Cardiac muscle cell (in vitro differentiated cells and primary cell): Measurements from ENCODE around the gene ABCC12. TPM values are rescaled to one million over a fixed set of nuclear protein-coding genes. Genes with fewer than 3 reads are reported as not detected.
A peak's percentile ranks its signal among the peaks of the same experiment; 100 is the strongest.

Source experiments
- DNase-seq, 2 donors: peaks; one replicate each; pipeline versions ENCODE4 v3.0.0 to v3.0.0-alpha.2; 2010 to 2017; ENCODE audit warnings: low read depth in 1 of 2, low spot score in 1 of 2
- H3K27ac ChIP-seq: fragments of 200-600 bp; sonication (generic); 2 replicates; pipeline ENCODE4 v1.5.1; 2016
- H3K27me3 ChIP-seq: fragments of 200-600 bp; sonication (generic); 2 replicates; pipeline ENCODE4 v1.6.0; 2016; ENCODE audit warnings: control low read depth
- H3K36me3 ChIP-seq: fragments of 200-600 bp; sonication (generic); 2 replicates; pipeline ENCODE4 v1.5.1; 2016; ENCODE audit warnings: control low read depth
- H3K4me1 ChIP-seq: fragments of 200-600 bp; sonication (generic); 2 replicates; pipeline ENCODE4 v1.8.1; 2017; ENCODE audit warnings: low read depth, mild to moderate bottlenecking, mixed run types
- H3K4me3 ChIP-seq: fragments of 200-600 bp; sonication (generic); 2 replicates; pipeline ENCODE4 v1.5.1; 2016; ENCODE audit warnings: mild to moderate bottlenecking
- H3K9me3 ChIP-seq: fragments of 200-600 bp; sonication (generic); 2 replicates; pipeline ENCODE4 v1.5.1; 2017; ENCODE audit warnings: low read depth, mild to moderate bottlenecking, control low read depth
- polyA plus RNA-seq: library from polyadenylated mRNA; unstranded; fragments of >200 nt; fragmentation: Nextera tagmentation; extraction: Ambion mirVana; gene quantifications from 2 replicates; pipeline ENCODE4 v1.2.1, GENCODE V29; 2016
- total RNA-seq: library from RNA; depleted of rRNA; stranded (reverse); fragments of >200 nt; gene quantifications from 2 replicates; pipeline ENCODE4 v1.2.3, GENCODE V29; 2016
- TF ChIP-seq, protein P1 (sequence below): IDR thresholded peaks from 2 replicates; pipeline ENCODE4 v1.5.1; 2012; ENCODE audit warnings: low read depth, mild to moderate bottlenecking, low read length

ABCC12 gene
- total and polyA plus RNA-seq, 2 experiments from 2014 or later: not detected

DNA sequence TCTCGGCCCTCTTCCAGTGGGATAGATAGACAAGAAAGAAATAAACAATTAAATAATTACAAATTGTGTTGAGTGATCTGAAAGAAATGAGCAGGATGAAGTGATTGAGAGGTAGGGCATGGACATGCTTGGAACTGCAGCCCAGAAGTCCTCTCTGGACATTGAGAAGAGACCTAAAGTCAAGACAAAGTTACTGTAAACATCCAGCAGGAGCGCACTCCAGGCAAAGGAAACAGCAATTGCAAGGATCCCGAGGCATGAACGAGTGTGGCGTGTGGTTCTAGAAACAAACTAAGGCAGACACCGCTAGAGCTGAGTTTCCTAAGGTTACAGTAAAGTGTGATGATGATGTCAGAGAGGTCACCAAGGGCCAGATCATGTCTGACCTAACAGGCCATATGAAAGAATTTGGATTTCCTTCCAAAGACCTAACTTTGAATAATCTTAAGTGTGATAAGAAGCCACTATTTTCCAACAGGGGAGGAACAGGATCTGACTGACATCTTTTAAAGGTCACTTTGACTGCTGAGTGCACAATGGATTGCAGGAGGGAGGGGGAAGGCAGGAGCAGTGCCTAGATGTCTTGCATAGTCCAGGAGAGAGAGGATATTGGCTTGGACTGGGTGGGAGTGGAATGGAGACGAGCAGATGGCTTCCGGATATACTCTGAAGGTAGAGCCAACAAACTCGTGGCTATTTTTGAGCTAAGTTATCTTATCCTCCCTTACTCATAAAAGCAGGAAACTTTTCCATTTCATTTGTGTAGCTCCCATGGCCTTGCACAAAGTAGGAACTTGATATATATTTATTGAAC lies 19.0 kb downstream of the ABCC12 start:
- no peak overlapping the region for H3K27ac ChIP-seq
- no peaks in the 10 kb centered on the region for H3K36me3 ChIP-seq
- TF ChIP-seq, protein P1, sequence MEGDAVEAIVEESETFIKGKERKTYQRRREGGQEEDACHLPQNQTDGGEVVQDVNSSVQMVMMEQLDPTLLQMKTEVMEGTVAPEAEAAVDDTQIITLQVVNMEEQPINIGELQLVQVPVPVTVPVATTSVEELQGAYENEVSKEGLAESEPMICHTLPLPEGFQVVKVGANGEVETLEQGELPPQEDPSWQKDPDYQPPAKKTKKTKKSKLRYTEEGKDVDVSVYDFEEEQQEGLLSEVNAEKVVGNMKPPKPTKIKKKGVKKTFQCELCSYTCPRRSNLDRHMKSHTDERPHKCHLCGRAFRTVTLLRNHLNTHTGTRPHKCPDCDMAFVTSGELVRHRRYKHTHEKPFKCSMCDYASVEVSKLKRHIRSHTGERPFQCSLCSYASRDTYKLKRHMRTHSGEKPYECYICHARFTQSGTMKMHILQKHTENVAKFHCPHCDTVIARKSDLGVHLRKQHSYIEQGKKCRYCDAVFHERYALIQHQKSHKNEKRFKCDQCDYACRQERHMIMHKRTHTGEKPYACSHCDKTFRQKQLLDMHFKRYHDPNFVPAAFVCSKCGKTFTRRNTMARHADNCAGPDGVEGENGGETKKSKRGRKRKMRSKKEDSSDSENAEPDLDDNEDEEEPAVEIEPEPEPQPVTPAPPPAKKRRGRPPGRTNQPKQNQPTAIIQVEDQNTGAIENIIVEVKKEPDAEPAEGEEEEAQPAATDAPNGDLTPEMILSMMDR: no peak
- no peaks in the 10 kb centered on the region for H3K27me3 ChIP-seq
- H3K9me3 ChIP-seq: no peaks in the 10 kb centered on the region
- H3K4me1 ChIP-seq: peaks cover 5% of the 10 kb centered on the region
- no peak overlapping the region for H3K4me3 ChIP-seq
- DNase-seq: peak; percentile 30 to 63

DNA sequence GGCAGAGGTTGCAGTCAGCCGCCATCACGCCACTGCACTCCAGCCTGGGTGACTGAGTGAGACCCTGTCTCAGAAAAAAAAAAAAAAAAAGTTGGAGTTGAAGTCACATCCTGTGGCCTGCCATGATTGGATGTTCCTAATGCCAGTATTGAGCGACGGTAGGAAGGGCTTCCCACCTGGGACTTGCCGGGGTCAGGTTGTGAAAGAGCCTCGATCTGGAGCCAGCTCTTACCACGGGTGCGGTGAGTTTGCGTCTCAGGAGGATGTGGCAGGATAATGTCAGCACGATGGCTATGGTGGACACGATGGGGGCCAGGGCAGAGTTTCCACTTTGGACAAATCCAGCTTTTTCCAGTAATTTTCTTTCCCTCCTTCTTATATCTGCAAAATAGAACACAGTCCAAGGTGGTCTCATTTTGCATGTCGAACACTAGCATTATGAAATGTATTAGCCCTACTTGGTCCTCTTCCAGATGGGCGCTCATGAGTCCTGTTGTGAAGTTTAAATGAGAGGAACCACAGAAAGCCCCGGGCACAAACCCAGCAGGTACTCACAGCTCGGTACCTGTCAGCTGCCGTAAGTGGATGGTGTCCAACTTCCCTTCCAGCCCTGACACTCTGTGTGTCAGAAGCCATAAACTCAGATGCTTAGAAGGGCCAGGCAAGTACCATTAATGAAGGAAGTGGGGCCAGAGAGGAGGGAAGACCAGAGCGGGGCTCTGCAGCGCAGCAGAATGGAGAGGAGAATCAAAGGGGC lies 22.2 kb downstream of the ABCC12 start:
- peaks cover 5% of the 10 kb centered on the region for H3K4me1 ChIP-seq
- no peaks in the 10 kb centered on the region for H3K9me3 ChIP-seq
- no peaks in the 10 kb centered on the region for H3K27me3 ChIP-seq
- no peak overlapping the region for H3K4me3 ChIP-seq
- DNase-seq: no peak
- no peaks in the 10 kb centered on the region for H3K36me3 ChIP-seq
- no peak overlapping the region for H3K27ac ChIP-seq
- TF ChIP-seq, protein P1: no peak

DNA sequence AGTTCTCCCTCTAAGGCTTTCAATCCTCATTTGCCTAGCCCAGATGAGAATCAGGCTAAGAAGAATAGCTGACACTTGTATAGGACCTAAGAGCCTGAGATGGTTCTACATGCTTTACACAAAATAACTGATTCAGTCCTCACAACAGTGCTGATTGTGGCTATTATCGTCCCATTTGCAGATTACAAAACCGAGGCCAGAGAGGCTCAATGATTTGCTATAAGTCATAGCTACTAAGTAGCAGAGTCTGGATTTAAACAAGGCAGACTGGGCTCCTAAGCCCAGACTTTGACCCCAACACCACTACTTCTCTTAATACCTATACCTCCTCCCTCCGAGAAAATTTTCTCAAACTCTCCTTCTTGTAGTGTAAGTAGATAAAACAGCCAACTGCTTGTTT lies 23.1 kb downstream of the ABCC12 start:
- no peaks in the 10 kb centered on the region for H3K9me3 ChIP-seq
- H3K4me3 ChIP-seq: no peak overlapping the region
- no peak overlapping the region for H3K27ac ChIP-seq
- DNase-seq: no peak
- H3K4me1 ChIP-seq: peaks cover 5% of the 10 kb centered on the region
- no peaks in the 10 kb centered on the region for H3K36me3 ChIP-seq
- TF ChIP-seq, protein P1: no peak
- no peaks in the 10 kb centered on the region for H3K27me3 ChIP-seq

DNA sequence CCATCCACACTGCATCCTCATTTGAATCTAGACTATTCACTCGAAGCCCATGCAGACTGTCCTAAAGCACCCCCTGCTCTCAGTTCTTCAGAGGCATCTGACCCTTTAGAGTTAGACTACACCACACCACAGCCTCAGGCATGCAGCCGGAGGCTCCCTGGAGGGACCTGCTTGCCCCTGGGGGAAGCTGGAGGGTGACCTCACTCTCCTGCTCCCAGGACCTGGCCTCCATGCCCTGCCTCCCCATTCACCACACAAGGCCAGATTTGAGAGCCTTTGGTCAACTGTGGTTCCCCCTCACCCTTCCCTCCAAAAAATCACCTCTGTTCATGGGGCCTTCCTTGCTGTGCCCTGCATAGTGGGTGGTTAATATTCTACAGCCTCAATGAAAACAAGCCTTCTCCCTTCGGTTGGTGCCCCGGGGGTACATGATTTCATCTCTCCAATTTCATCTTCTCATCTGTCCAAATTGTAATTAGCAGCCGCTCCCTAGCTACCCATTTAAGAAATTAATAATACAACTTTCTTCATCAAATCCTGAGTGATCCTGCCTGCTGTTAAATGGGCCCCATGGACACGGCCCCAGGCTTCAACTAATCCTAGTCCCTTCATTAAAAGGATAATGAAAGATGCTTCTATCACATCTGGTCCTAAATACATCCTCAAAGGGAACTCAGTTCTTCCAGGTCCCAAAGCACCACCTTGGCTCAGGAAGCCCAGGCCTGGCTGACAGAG lies 24.4 kb downstream of the ABCC12 start:
- DNase-seq: no peak
- no peaks in the 10 kb centered on the region for H3K9me3 ChIP-seq
- no peaks in the 10 kb centered on the region for H3K4me1 ChIP-seq
- no peak overlapping the region for H3K27ac ChIP-seq
- H3K36me3 ChIP-seq: no peaks in the 10 kb centered on the region
- TF ChIP-seq, protein P1: no peak
- no peak overlapping the region for H3K4me3 ChIP-seq
- H3K27me3 ChIP-seq: no peaks in the 10 kb centered on the region

DNA sequence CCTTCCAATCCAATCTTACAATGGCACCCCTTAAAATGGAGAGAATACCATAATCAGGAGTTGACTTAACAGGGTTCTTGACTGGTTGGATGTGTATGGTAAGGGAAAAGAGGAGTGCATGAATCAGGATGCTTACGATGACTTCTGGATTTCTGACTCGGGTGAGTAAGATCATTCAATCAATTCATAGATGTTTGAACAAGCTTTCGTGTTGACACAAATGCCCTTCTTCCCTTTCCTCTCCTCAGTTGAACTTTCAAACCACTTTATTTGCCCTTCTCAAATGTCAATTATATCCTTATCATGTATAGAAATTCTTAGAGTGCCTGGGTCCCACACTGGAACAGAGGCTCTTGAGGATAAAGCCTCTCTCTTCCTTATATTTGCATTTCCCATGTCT lies 25.9 kb downstream of the ABCC12 start:
- no peak overlapping the region for H3K27ac ChIP-seq
- DNase-seq: no peak
- no peaks in the 10 kb centered on the region for H3K4me1 ChIP-seq

More for the DNA sequence above, 25.9 kb downstream of the ABCC12 start:
- Histone ChIP-seq H3K36me3 (no peaks in the 10 kb centered on the region), H3K27me3 (no peaks in the 10 kb centered on the region), H3K4me3 (no peak overlapping the region), H3K9me3 (no peaks in the 10 kb centered on the region)
- TF ChIP-seq, protein P1: no peak
